Skeletal muscle tissue (tissue), 4 donors: Measurements from ENCODE around the gene OXA1L. TPM values are rescaled to one million over a fixed set of nuclear protein-coding genes. Genes with fewer than 3 reads are reported as not detected.
"Not testable (repeated sequence)": the region's sequence is repeated elsewhere in the genome, so short reads cannot be mapped to it uniquely, and the experiment has no call there.

ENCODE experiments used
- H3K27ac ChIP-seq: one replicate; pipeline ENCODE4 v1.7.0; 2013; ENCODE audit warnings: mild to moderate bottlenecking, low read depth, low read length, inconsistent platforms
- H3K27me3 ChIP-seq, 3 donors: one replicate each; pipeline ENCODE4 v1.7.0; 2013; ENCODE audit warnings: low read length in 3 of 3; ENCODE audit not compliant: control insufficient read depth in 3 of 3, insufficient read depth in 3 of 3
- H3K36me3 ChIP-seq, 3 donors: one replicate each; pipeline ENCODE4 v1.7.0; 2013; ENCODE audit warnings: low read length in 3 of 3; ENCODE audit not compliant: control insufficient read depth in 3 of 3, insufficient read depth in 3 of 3
- H3K4me1 ChIP-seq, 3 donors: one replicate each; pipeline ENCODE4 v1.7.0; 2013; ENCODE audit warnings: low read length in 3 of 3, mild to moderate bottlenecking in 3 of 3; ENCODE audit not compliant: control insufficient read depth in 3 of 3, insufficient read depth in 3 of 3
- H3K4me3 ChIP-seq, 3 donors: one replicate each; pipeline ENCODE4 v1.7.0; 2013; ENCODE audit warnings: low read length in 3 of 3
- H3K9ac ChIP-seq, 3 donors: one replicate each; pipeline ENCODE4 v1.7.0; 2013; ENCODE audit warnings: low read length in 3 of 3, mild to moderate bottlenecking in 3 of 3, moderate library complexity in 2 of 3, low read depth in 1 of 3
- H3K9me3 ChIP-seq, 3 donors: one replicate each; pipeline ENCODE4 v1.7.0; 2013; ENCODE audit warnings: low read length in 3 of 3; ENCODE audit not compliant: control insufficient read depth in 3 of 3
- total RNA-seq: library from RNA; depleted of rRNA; stranded (reverse); fragments of >200 nt; gene quantifications from one replicate; pipeline ENCODE4 v1.2.3, GENCODE V29; 2014
- donor health status: Osteomylitis.

Gene OXA1L
- total RNA-seq, 1 donor from 2014 or later = 79.9 TPM

DNA sequence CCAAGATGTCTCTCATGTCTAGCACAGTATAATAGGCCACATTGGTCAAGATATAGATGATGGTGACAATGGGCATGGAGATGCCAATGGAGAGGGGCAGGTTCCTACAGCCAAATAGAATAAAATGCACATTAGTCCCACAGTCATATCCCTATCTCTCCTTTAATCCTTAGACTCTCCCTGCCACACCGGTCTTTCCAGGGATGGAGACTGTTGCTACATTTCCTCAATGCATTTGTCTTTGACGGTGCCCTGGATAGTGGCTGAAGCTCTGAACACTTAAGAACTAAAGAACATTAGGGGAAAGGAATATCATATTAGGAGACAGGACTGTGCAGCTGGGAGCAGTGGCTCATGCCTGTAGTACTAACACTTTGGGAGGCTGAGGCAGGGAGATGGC is 9.7 kb downstream of the OXA1L start:
- Histone ChIP-seq H3K4me3 (no peak overlapping the region), H3K9me3 (no peaks in the 10 kb centered on the region), H3K27me3 (no peaks in the 10 kb centered on the region), H3K4me1 (peaks cover 0 to 9% (median 3%) of the 10 kb centered on the region in 3 donors), H3K9ac (no peak overlapping the region), H3K36me3 (peaks cover 11 to 17% (median 15%) of the 10 kb centered on the region in 3 donors), H3K27ac (no peak overlapping the region)

DNA sequence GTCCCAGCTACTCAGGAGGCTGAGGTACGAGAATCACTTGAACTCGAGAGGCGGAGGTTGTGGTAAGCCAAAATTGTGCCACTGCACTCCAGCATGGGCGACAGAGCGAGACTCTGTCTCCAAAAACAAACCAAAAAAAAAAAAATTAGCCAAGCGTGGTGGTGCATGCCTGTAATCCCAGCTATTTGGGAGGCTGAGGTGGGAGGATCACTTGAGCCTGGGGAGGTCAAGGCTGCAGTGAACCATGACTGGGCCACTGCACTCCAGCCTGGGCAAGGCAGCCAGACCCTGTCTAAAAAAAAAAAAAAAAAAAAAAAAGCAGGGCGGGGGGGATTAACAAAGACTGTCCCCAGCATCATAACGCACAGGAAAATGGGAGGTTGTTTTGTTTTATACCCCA is 10.4 kb downstream of the OXA1L start:
- not testable (repeated sequence) for H3K4me3 ChIP-seq, H3K27me3 ChIP-seq, H3K9me3 ChIP-seq, H3K9ac ChIP-seq, H3K27ac ChIP-seq
- Histone ChIP-seq H3K4me1 (peaks cover 0 to 12% (median 3%) of the 10 kb centered on the region in 3 donors), H3K36me3 (peaks cover 5 to 11% (median 9%) of the 10 kb centered on the region in 3 donors)

DNA sequence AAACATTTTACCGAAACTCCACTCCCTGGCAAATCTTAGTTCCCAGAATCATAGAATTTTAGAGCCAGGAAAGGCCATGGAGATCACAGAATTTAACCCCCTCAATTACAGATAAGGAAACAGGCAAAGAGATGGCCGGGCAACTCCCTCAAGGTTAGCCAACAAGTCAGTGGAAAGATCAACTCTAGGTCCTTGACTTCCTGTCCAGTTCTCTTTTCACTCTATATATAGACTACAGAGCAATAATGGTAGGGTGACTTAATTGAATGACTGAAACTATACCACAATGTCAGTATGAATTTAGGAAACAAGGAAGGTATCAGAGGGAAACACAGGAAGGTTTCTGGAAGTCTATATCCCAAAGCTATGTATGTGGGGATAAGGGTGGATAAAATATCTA is 11.6 kb downstream of the OXA1L start:
- Histone ChIP-seq H3K9me3 (no peaks in the 10 kb centered on the region), H3K4me1 (peaks cover 0 to 12% (median 3%) of the 10 kb centered on the region in 3 donors), H3K9ac (no peak overlapping the region)

DNA sequence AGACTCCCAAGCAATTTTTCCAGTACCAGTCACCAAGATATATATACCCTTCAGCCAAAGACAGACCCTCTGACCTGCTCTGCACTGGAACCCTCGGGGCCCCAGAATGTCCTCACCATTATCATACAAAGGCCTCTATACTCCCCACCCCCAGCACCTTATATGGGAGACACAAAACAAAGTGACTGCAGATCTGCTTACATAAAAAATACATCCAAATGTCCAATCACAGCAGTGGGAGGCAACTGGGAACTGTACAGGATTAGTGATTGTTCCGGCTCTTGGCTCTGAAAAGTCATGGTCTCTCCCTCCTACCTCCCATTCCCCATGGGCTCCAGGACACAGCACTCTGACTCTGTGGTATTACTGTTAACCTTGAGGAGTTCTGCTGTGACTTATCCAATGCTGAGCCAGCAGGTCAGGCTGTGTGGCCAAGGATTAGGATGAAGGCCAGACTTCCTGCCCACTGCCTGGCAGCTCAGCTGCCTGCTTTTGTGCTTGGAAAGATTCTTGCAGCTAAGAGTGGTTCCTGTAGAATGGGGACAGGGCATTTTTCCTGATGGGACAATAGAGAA is 13.7 kb downstream of the OXA1L start:
- Histone ChIP-seq H3K9me3 (no peaks in the 10 kb centered on the region), H3K27me3 (no peaks in the 10 kb centered on the region), H3K9ac (peak overlapping the region in 1 of 3 donors; percentile 47), H3K4me3 (peak overlapping the region in 1 of 3 donors; percentile 13), H3K27ac (no peak overlapping the region), H3K36me3 (no peaks in the 10 kb centered on the region), H3K4me1 (peaks cover 0 to 12% (median 3%) of the 10 kb centered on the region in 3 donors)

More for the DNA sequence above, 11.6 kb downstream of the OXA1L start:
- H3K4me3 ChIP-seq = no peak overlapping the region
- H3K36me3 ChIP-seq = peaks cover 2 to 6% (median 5%) of the 10 kb centered on the region in 3 donors
- no peak overlapping the region for H3K27ac ChIP-seq
- no peaks in the 10 kb centered on the region for H3K27me3 ChIP-seq

DNA sequence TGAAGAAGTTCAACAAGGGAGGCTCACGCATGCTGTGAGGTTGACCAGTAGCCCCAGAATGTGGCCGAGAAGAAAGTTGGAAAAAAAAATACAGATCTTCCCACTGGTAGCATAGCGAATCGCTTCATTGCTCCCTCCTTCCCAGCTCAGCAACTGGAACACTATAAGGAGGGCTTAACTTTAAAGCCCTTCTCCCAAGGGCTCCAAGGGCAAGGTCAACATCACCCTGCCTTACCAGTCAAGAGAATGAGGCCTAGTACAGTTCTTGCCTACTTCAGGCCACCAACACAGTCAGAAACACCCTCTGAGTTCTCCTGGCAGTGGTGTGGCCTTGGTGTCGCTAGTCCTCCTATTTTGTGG is 14.4 kb downstream of the OXA1L start:
- peaks cover 0 to 12% (median 3%) of the 10 kb centered on the region in 3 donors for H3K4me1 ChIP-seq
- no peaks in the 10 kb centered on the region for H3K27me3 ChIP-seq
- no peak overlapping the region for H3K27ac ChIP-seq
- H3K36me3 ChIP-seq = no peaks in the 10 kb centered on the region
- H3K9me3 ChIP-seq = no peaks in the 10 kb centered on the region
- no peak overlapping the region for H3K4me3 ChIP-seq
- H3K9ac ChIP-seq = no peak overlapping the region

DNA sequence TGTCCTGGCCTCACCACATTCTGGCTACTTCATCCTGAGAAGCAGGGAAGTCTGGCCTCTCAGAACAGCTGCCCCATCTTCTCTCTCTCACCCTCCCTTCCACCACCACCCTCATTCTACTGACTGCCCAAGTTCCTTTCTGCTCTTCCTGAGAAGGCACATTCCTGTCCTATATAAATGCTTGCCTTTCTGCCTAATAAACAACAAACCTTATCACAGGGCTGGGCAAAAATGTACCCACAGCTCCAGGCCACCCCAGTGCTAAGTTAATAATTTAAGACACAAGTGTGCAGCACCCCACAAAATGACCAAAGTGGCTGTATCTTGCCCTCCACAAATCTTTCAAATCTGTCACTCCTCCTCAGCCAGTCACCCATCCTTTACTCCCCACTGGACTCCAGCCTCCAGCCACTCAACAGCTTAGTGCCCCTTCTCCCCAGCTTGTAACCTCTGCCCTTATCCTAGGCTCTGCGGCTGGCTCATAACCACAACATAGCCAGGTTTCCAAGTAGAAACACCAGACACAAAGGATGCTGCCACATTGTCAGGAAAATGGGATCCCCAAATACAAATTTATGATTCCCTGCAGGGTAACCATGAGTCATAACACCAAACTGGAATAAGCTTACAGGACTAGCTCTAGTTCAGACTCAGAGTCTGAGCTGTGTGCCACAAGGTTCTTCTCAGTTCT is 15.0 kb downstream of the OXA1L start:
- H3K27ac ChIP-seq = no peak overlapping the region
- peaks cover 0 to 12% (median 3%) of the 10 kb centered on the region in 3 donors for H3K4me1 ChIP-seq
- no peaks in the 10 kb centered on the region for H3K27me3 ChIP-seq
- H3K36me3 ChIP-seq = no peaks in the 10 kb centered on the region
- no peak overlapping the region for H3K4me3 ChIP-seq
- H3K9ac ChIP-seq = no peak overlapping the region
- H3K9me3 ChIP-seq = no peaks in the 10 kb centered on the region

DNA sequence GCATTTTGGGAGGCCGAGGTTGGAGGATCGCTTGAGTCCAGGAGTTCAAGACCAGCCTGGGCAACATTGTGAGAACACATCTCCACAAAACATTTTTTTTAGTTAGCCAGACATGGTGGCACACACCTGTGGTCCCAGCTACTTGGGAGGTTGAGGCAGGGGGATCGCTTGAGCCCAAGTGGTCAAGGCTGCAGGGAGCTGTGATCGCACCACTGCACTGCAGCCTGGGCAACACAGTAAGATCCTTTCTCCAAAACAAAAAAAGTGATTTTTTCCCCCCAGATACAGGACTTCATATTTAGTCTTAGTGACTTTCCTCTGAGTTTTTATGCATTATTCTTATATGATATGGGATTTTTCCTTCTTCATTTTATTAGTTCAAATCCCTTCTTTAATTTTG is 20.2 kb downstream of the OXA1L start:
- no peak overlapping the region for H3K27ac ChIP-seq

DNA sequence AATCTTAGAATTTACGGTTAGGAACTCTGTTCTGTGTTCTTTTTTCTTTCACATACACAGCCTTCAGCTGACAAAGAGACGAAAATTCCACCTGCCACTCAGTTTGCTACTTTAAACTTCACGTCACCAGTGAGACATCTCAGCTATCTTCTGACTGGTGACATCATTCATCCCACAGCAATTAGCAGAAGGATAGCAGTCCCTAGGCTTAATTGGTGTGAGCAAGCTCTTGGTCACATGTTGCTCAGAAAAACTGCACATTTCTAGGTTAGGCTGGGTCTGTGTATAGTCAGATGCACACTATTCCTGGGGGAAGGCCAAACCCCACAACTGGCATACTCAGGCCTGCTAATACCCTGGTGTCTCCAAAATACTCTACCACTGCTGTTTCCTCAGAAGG is 24.8 kb downstream of the OXA1L start:
- H3K27me3 ChIP-seq = no peaks in the 10 kb centered on the region
- no peak overlapping the region for H3K27ac ChIP-seq
- no peak overlapping the region for H3K9ac ChIP-seq
- H3K4me3 ChIP-seq = no peak overlapping the region
- no peaks in the 10 kb centered on the region for H3K9me3 ChIP-seq
- no peaks in the 10 kb centered on the region for H3K36me3 ChIP-seq
- H3K4me1 ChIP-seq = peaks cover 0 to 2% (median 0%) of the 10 kb centered on the region in 3 donors

More for the DNA sequence above, 20.2 kb downstream of the OXA1L start:
- Histone ChIP-seq H3K36me3 (no peaks in the 10 kb centered on the region), H3K4me1 (peaks cover 0 to 2% (median under 1%) of the 10 kb centered on the region in 3 donors), H3K9ac (no peak overlapping the region), H3K9me3 (no peaks in the 10 kb centered on the region), H3K4me3 (no peak overlapping the region), H3K27me3 (no peaks in the 10 kb centered on the region)

DNA sequence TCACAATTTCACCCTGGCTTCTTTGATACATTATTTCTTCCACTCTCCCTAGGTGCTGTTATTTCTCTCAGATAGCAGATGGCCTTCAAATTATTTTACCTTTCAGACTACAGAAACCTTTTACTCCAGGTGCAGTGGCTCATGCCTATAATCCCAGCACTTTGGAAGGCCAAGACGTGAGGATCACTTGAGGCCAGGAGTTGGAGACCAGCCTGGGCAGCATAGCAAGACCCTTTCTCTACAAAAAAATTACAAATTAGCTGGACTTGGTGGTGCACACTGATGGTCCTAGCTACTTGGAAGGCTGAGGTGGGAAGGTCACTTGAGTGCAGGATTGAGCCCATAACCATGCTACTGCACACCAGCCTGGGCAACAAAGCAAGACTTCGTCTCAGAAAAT is 25.7 kb downstream of the OXA1L start:
- peaks cover 0 to 3% (median 0%) of the 10 kb centered on the region in 3 donors for H3K27me3 ChIP-seq
- no peaks in the 10 kb centered on the region for H3K36me3 ChIP-seq
- H3K9ac ChIP-seq = no peak overlapping the region
- H3K9me3 ChIP-seq = no peaks in the 10 kb centered on the region
- peaks cover 0 to 2% (median 0%) of the 10 kb centered on the region in 3 donors for H3K4me1 ChIP-seq
- no peak overlapping the region for H3K27ac ChIP-seq
- no peak overlapping the region for H3K4me3 ChIP-seq

DNA sequence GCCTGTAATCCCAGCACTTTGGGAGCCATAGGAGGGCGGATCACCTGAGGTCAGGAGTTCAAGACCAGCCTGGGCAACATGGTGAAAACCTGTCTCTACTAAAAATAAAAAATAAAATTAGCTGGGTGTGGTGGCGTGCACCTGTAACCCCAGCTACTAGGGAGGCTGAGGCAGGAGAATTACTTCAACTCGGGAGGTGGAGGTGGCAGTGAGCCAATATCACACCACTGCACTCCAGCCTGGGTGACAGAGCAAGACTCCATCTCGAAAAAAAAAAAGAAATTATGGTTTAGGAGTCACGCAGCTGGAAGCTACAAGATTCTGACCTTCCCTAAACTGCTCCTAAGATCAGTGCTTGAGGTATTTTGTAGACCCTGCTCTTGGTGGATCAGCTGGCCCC is 27.1 kb downstream of the OXA1L start:
- H3K9me3 ChIP-seq, H3K4me3 ChIP-seq, H3K9ac ChIP-seq, H3K36me3 ChIP-seq, H3K27ac ChIP-seq, H3K4me1 ChIP-seq, H3K27me3 ChIP-seq: not testable (repeated sequence)
